Measurements from ENCODE around the gene MTUS2.
"Not testable (repeated sequence)": the region's sequence is repeated elsewhere in the genome, so short reads cannot be mapped to it uniquely, and the experiment has no call there.

Gene MTUS2

GRCh38 chr13:29319451-29319850 lies 499.3 kb downstream of the MTUS2 start:
- no peak for DNase-seq (ENCODE audit: low spot score)

DNA sequence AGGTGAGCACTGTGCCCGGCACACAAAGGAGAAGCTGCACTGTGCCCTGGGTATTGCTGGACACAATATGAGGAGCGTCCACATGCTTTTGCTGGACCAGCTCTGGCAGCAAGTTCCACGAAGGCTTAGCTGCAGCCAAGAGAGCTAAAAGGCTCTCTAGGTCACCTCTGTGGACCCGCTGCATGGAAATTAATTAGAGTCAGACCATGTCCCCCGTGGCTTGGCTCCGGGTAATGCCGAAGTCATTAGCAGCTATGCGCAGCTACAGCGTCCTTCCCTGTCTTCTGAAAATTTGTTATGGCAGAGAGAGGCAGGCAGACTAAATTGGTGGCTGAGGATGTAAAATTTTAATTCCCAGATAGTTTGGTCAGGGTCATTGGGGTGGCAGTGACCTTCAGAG lies 503.8 kb downstream of the MTUS2 start:
- no peak for DNase-seq (ENCODE audit: low spot score)

DNA sequence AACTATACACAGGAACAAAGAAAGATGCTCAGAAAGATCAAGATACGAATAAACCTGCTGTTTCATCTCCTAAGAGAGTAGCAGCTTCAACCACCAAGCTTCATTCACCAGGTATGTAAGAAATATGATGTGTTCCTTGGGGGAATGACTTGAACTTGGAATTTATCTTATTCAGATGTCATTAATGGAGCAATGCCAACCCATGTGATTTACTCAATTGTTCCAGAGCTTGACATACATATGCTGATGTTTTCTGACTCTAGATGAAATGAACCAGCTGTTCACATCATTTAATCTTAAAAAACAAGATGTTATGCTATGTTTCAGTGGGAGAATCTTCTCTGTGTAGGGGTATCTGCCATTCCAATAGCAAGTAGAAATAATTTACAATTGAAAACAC lies 504.5 kb downstream of the MTUS2 start:
- DNase-seq (ENCODE audit: low spot score), result no peak

- no peak for DNase-seq (ENCODE audit: low spot score)
These were observed 508.4 kb downstream of the MTUS2 start for GRCh38 chr13:29328501-29328900.

- no peak for DNase-seq (ENCODE audit: low spot score)
These were observed 516.2 kb downstream of the MTUS2 start for GRCh38 chr13:29336356-29336755.

DNA sequence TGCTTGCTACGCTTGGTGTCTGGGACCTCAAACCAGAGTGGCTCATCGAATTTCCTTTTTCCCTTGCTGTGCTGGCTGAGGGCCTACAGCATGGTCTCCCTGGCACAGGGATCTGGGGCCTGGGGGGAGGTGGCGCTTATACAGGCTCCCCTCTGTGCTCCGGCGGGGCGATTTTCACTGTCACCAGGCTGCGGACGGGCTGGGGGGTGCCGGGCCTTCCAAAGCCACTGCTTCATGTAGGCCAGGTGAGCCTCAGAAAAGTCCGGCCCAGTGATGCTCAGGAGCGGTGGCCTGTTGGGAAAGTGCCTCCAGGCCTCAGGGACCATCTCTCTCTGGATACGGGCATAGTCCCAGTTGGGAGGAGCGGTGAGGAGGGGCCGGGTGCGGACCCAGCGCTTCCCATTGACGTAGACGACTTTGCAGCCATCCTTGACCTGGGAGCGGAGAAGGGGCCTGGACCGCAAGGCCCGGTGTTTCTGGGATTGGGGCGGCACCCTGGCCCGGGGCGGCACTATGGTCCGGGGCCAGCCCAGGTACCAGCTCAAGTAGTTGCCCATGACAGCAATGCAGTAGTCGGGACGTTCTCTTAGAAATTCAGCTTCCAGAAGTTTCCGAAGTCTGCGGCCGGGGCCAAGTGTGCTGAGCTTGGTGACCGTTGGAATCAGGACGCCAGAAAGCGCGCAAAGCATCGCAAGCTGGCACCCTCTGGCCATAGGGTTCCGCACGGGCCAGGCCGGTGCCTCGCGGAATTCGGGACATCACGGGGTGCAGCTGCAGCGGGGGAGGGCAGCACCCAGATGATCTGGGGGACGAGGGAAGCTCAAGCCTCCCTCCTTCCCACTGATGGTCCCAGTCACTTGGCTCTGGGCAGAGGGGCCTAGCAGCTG lies 519.5 kb downstream of the MTUS2 start:
- DNase-seq (ENCODE audit: low spot score), result no peak

GRCh38 chr13:29345860-29346582 lies 525.9 kb downstream of the MTUS2 start:
- not testable (repeated sequence) for DNase-seq (ENCODE audit: low spot score)

GRCh38 chr13:29355029-29355428 lies 534.9 kb downstream of the MTUS2 start:
- DNase-seq (ENCODE audit: low spot score), result no peak

DNA sequence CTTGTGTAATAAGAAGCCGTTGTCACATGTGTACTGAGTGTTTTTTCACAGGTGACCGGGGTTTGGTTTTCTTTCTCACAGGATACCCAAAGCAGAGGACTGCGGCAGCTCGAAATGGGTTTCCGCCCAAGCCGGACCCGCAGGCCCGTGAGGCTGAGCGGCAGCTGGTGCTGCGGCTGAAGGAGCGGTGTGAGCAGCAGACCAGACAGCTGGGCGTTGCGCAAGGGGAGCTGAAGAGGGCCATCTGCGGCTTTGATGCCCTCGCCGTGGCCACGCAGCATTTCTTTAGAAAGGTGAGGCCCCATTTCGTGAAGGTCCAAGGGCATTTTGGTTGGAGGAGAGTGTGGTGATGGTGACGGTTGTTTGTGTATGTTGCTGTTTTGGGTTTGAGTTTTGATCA lies 539.0 kb downstream of the MTUS2 start:
- DNase-seq (ENCODE audit: low spot score), result no peak

GRCh38 chr13:29361716-29362115 lies 541.6 kb downstream of the MTUS2 start:
- no peak for DNase-seq (ENCODE audit: low spot score)

GRCh38 chr13:29362849-29363604 lies 542.9 kb downstream of the MTUS2 start:
- peak; percentile 46 for DNase-seq (ENCODE audit: low spot score)

DNA sequence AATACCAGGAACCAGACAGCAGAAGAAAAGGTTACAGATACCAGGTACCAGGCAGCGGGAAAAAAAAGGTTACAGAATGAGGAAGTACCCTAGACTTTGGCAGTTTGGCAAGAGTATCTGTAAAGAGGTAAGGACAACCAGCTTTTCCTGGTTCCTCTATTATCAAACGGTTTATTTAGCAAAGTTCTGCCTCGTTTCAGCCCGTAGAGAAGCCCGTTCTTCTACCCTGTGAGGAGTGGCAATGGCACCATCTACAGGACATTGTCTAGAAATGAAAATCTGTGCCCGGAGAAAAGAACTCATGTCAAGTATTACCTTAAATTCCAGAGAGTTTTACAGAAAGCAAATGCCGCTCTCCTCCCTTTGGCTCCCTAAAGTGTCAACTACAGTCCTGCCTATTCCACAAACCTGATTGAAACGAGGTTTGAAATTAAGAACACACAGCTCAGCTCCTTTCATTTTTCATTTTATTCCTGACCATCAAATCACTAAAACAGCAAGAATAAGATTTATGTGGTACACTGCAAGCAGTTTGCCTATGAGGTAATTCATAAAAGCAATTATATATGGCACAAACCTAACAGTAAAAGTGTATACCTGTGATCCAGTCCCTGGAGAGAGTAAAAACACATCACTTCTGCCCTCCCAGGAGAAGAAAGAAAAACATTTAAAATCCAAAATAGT lies 549.1 kb downstream of the MTUS2 start:
- DNase-seq (ENCODE audit: low spot score), result peak; percentile 17

- DNase-seq (ENCODE audit: low spot score), result no peak
These were observed 559.1 kb downstream of the MTUS2 start for GRCh38 chr13:29379281-29379680.

DNA sequence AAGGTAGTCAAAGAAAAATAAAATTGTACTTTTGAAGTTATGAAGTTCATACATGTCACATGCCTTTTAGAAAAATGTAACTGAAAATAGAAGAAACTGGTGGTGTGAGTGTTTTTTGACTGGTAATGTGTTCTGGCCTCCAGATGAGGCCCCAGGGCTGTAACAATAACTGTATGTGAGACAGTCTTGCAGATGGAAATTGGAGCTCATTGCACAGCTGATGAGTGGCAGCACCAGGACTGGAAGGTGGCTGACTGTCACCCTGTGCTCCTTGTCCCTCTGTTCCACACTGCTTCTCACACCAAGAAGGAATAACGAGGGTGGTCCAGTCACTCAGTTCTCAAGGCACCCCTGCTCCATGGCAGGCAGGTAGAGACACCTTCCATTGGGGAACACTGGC lies 559.7 kb downstream of the MTUS2 start:
- DNase-seq (ENCODE audit: low spot score), result no peak

GRCh38 chr13:29382021-29382420 lies 561.9 kb downstream of the MTUS2 start:
- no peak for DNase-seq (ENCODE audit: low spot score)

GRCh38 chr13:29383476-29383875 lies 563.3 kb downstream of the MTUS2 start:
- DNase-seq (ENCODE audit: low spot score), result no peak

DNA sequence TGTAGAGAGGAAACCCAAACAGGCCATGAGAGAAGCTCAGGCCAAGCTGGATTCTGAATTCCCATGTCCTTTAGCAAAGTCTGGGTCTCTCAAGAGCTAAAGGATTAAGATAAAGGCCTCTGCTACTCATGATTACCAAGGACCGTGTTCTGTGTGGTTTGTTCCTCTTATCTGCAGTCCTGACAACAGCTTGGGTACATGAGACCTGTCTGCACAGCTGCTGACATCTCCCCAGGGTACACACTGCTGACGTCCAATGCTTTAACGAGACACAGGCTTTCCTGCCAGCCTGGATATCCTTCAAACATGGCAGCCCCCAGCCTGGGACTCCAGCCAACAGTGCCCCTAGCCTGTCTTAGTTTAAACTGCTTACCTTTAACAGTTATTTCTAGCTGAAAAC lies 564.3 kb downstream of the MTUS2 start:
- no peak for DNase-seq (ENCODE audit: low spot score)

GRCh38 chr13:29384871-29385270 lies 564.7 kb downstream of the MTUS2 start:
- DNase-seq (ENCODE audit: low spot score), result no peak

DNA sequence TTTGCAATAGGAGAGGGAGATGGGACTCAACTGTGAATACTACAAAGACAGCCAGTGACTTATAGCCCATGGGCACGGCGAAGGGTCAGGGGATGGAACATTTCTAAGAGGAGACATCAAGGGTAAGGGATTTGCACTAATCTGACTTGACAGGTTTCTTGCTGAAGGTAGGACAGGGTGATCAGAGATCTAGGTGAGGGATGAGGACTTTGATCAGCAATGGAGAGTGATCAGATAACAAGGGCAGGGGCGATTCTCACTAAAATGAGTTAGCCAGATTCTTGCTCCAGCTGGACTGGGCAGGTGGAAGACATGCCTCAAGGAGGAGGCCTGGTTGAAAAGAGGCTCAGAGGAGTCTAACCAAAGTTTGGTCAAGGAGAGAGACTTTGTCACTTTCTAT lies 566.1 kb downstream of the MTUS2 start:
- no peak for DNase-seq (ENCODE audit: low spot score)

DNA sequence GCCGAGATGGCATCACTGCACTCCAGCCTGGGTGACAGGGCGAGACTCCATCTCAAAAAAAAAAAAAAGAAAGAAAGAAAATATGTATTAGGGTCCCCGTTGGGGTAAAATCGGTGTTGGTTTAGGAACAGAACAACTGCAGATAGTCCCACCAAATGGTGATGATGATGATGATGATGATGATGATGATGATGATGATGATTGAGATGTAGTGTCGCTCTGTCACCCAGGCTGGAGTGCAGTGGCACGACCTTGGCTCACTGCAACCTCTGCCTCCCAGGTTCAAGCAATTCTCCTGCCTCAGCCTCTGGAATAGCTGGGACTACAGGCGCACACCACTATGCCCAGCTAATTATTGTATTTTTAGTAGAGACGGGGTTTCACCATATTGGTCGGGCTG lies 570.5 kb downstream of the MTUS2 start:
- DNase-seq (ENCODE audit: low spot score), result not testable (repeated sequence)

DNA sequence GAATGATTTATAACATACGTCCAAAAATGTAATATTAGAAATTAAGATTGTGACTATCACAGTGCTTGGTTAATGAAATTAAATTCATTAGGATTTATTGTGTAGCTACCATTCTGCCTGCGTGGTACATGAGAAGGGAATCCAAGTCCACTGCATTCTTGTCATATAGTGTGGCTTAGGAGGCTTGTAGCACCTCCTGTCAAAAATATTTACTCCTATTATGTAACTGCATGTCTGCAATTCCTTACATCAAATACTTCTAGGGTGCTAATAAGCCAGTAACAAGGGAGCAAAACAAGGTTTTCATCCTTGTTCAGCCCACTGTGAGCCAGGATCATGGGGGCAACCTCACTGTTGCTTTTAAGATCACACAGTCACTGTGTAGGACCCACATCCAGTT lies 576.3 kb downstream of the MTUS2 start:
- no peak for DNase-seq (ENCODE audit: low spot score)

- DNase-seq (ENCODE audit: low spot score), result no peak
These were observed 577.1 kb downstream of the MTUS2 start for GRCh38 chr13:29397265-29397664.

Data from CD4-positive, alpha-beta T cell treated with Interleukin-2 at 100 ng/mL for 4 hours (primary cell).